A549 (cell line): ENCODE measurements around the gene TSBP1. TPM values are rescaled to one million over a fixed set of nuclear protein-coding genes. Genes with fewer than 3 reads are reported as not detected.

ENCODE experiments used
- ATAC-seq, 2 experiments: fragments of 200-7000 bp in 1 of 2; fragments of >200 bp in 1 of 2; cut with Nextera tagmentation in 1 of 2; cut with Tn5 transposase in 1 of 2; 3 replicates each; pipeline versions ENCODE4 v1.8.0 to v1.9.1; 2018 to 2020; ENCODE audit warnings: mild to moderate bottlenecking in 1 of 2, moderate library complexity in 1 of 2
- CTCF ChIA-PET: fragments of 300-600 bp; sonication (Branson Sonifier 250); formaldehyde crosslinking; extraction: SDS; loops from one replicate; lab custom pipeline; 2021; ENCODE audit warnings: antibody characterized with exemption, inconsistent platforms; lab: Yijun Ruan, JAX
- POLR2A ChIA-PET: fragments of 350-600 bp; formaldehyde crosslinking; extraction: SDS; loops from one replicate; lab custom pipeline; 2021; ENCODE audit warnings: antibody characterized with exemption, inconsistent platforms; lab: Yijun Ruan, JAX
- DNase-seq, 2 experiments: peaks; one replicate each; pipeline versions ENCODE4 v3.0.0 to v3.0.0-alpha.2; 2011 to 2016; ENCODE audit warnings: low read depth in 1 of 2, low spot score in 1 of 2
- FAIRE-seq: peaks from 2 replicates; lab custom pipeline; 2011; peaks lifted over from hg19 to GRCh38; lab: Jason Lieb, UNC
- H3K27ac ChIP-seq, 2 experiments: fragments of >200 bp; sonication (Bioruptor Twin); formaldehyde crosslinking; 3 replicates each; pipeline ENCODE4 v1.5.1; 2016 to 2017
- H3K4me1 ChIP-seq: fragments of >200 bp; sonication (Bioruptor Twin); formaldehyde crosslinking; 3 replicates; pipeline ENCODE4 v1.6.1; 2016
- H3K4me2 ChIP-seq: fragments of >200 bp; sonication (Bioruptor Twin); formaldehyde crosslinking; 3 replicates; pipeline ENCODE4 v1.6.1; 2016
- H3K4me3 ChIP-seq: fragments of >200 bp; sonication (Bioruptor Twin); formaldehyde crosslinking; 3 replicates; pipeline ENCODE4 v1.5.1; 2016
- H3K9me3 ChIP-seq: fragments of >200 bp; sonication (Bioruptor Twin); formaldehyde crosslinking; 3 replicates; pipeline ENCODE4 v1.6.1; 2016
- BCL3 ChIP-seq: fragments of >200 bp; sonication (Bioruptor Twin); formaldehyde crosslinking; IDR thresholded peaks from 3 replicates; pipeline ENCODE4 v1.6.1; 2016
- CBX2 ChIP-seq: fragments of 200-600 bp; sonication (generic); IDR thresholded peaks from 2 replicates; pipeline ENCODE4 v1.6.1; 2016; ENCODE audit warnings: low read depth, mild to moderate bottlenecking, borderline replicate concordance
- CEBPB ChIP-seq, 2 experiments: fragments of >200 bp in 1 of 2; sonication (Bioruptor Twin) in 1 of 2; formaldehyde crosslinking in 1 of 2; IDR thresholded peaks; 2 replicates each; pipeline ENCODE4 v1.6.1; 2012 to 2016
- CHD2 ChIP-seq: fragments of 150-350 bp; IDR thresholded peaks from 2 replicates; pipeline ENCODE4 v1.6.1; 2014; ENCODE audit warnings: low read length; ENCODE audit not compliant: partially characterized antibody
- CHD4 ChIP-seq: fragments of 200-600 bp; sonication (generic); IDR thresholded peaks from 2 replicates; pipeline ENCODE4 v1.6.1; 2016; ENCODE audit warnings: antibody characterized with exemption, mild to moderate bottlenecking, borderline replicate concordance
- E2F6 ChIP-seq: IDR thresholded peaks from 2 replicates; pipeline ENCODE4 v1.6.1; 2012; ENCODE audit warnings: low read depth, borderline replicate concordance
- FOSL2 ChIP-seq, 2 experiments: fragments of 450-650 bp in 1 of 2; fragments of >200 bp in 1 of 2; sonication (Bioruptor Twin) in 1 of 2; formaldehyde crosslinking; IDR thresholded peaks; 2 replicates each; pipeline versions ENCODE4 v1.5.0 to v1.6.1; 2016 to 2020; ENCODE audit warnings: mild to moderate bottlenecking in 1 of 2, moderate library complexity in 1 of 2
- KDM5A ChIP-seq: fragments of 200-600 bp; sonication (generic); IDR thresholded peaks from 2 replicates; pipeline ENCODE4 v1.6.1; 2016; ENCODE audit warnings: antibody characterized with exemption, mild to moderate bottlenecking
- MAZ ChIP-seq: fragments of 150-350 bp; IDR thresholded peaks from 2 replicates; pipeline ENCODE4 v1.6.1; 2014; ENCODE audit warnings: antibody characterized with exemption, low read depth, low read length, borderline replicate concordance
- NPAS2 ChIP-seq: fragments of 250-450 bp; sonication (Bioruptor Pico); IDR thresholded peaks from 2 replicates; pipeline ENCODE4 v1.8.0; 2022; ENCODE audit warnings: mild to moderate bottlenecking, moderate library complexity, borderline replicate concordance
- NR3C1 ChIP-seq: fragments of >200 bp; sonication (Bioruptor Twin); formaldehyde crosslinking; IDR thresholded peaks from 3 replicates; pipeline ENCODE4 v1.6.1; 2017
- PHF8 ChIP-seq: fragments of 200-600 bp; sonication (generic); IDR thresholded peaks from 2 replicates; pipeline ENCODE4 v1.6.1; 2016; ENCODE audit warnings: low read depth, mild to moderate bottlenecking, antibody characterized with exemption, moderate library complexity, borderline replicate concordance
- POLR2A ChIP-seq: IDR thresholded peaks from 2 replicates; pipeline ENCODE4 v1.6.1; 2012; ENCODE audit warnings: mild to moderate bottlenecking, low read length
- REST ChIP-seq: fragments of 200-600 bp; sonication (generic); IDR thresholded peaks from 2 replicates; pipeline ENCODE4 v1.6.1; 2016; ENCODE audit warnings: antibody characterized with exemption, mild to moderate bottlenecking, moderate library complexity
- USF2 ChIP-seq: fragments of 450-650 bp; IDR thresholded peaks from 2 replicates; pipeline ENCODE4 v1.6.1; 2014; ENCODE audit warnings: antibody characterized with exemption
- ZNF302 ChIP-seq: fragments of 250-450 bp; sonication (Bioruptor Pico); IDR thresholded peaks from 2 replicates; pipeline ENCODE4 v1.9.0; 2021; ENCODE audit warnings: inconsistent platforms, mild to moderate bottlenecking, moderate library complexity
- WGBS: methylation state at CpG from one replicate; pipeline ENCODE4 v1.1.6; 2017; ENCODE audit errors: missing lambda C conversion rate; 5-methylcytosine and 5-hydroxymethylcytosine counted together
- polyA plus RNA-seq, 4 experiments: library from polyadenylated mRNA; depleted of rRNA in 3 of 4; stranded (reverse); fragments of >200 nt; fragmentation: RNase III in 1 of 4; extraction: RNeasy Plus Mini Kit Qiagen cat#74134 plus additional on column Dnase treatment in 1 of 4; gene quantifications; 2 replicates in 3 of 4; 3 replicates in 1 of 4; pipeline ENCODE4 v1.2.3, GENCODE V29; 2011 to 2017
- TF ChIP-seq, protein P1 (sequence below): fragments of >200 bp; sonication (Bioruptor Twin); formaldehyde crosslinking; IDR thresholded peaks from 3 replicates; pipeline ENCODE4 v1.5.1; 2016

The TSBP1 gene
- polyA plus RNA-seq, 2 of the 4 experiments (the other 2 are of a cell fraction): not detected

DNA sequence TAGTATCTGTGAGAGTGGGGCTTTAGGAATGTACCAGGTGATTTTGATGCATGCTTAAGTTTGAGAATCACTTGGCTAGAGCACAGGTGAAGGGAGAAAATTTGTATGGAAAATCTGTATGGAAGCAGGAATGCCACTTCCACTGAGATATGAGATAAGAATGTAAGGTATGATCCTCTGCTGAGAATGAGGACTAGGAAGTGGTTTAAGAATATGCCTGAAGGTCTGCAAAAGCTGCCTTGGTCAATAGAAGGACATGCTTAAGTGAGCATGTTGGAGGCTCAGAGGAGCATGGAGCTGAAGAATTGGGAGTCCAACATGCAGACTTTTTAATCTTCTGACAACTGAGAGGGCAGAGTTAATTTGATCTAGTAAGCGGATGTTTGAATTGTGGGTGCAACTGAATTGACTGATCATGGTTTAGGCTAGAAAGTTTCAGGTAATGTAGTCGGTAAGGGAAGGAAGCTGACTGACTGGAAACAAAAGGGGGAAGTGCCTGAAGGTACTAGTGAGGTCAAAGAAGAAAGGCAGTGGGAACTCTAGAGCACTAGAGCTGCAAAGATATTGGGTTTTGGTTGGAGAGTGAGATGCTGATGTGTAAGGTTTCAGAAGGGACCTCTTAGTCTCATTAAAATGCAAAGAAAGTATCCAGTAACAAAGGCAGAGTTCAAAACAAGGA, 119.2 kb downstream of the TSBP1 start:
- FAIRE-seq (no peak), DNase-seq (no peak), ATAC-seq (no peak)
- 52% methylated on average over 1 of the region's 2 CpGs for WGBS
- no peak for TF ChIP-seq REST
- TF ChIP-seq NPAS2 (CRISPR knock-in tag): no peak
- no peak for TF ChIP-seq POLR2A
- TF ChIP-seq CBX2: no peak
- TF ChIP-seq CHD4: no peak
- no peak for TF ChIP-seq MAZ
- no peak for TF ChIP-seq E2F6
- TF ChIP-seq ZNF302 (CRISPR knock-in tag): no peak
- TF ChIP-seq, protein P1, sequence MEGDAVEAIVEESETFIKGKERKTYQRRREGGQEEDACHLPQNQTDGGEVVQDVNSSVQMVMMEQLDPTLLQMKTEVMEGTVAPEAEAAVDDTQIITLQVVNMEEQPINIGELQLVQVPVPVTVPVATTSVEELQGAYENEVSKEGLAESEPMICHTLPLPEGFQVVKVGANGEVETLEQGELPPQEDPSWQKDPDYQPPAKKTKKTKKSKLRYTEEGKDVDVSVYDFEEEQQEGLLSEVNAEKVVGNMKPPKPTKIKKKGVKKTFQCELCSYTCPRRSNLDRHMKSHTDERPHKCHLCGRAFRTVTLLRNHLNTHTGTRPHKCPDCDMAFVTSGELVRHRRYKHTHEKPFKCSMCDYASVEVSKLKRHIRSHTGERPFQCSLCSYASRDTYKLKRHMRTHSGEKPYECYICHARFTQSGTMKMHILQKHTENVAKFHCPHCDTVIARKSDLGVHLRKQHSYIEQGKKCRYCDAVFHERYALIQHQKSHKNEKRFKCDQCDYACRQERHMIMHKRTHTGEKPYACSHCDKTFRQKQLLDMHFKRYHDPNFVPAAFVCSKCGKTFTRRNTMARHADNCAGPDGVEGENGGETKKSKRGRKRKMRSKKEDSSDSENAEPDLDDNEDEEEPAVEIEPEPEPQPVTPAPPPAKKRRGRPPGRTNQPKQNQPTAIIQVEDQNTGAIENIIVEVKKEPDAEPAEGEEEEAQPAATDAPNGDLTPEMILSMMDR: no peak
- TF ChIP-seq PHF8: no peak
- no peak for TF ChIP-seq FOSL2 (IDR thresholded peaks at IDR 0.05)
- TF ChIP-seq FOSL2 (CRISPR knock-in tag; IDR thresholded peaks at IDR 0.05): no peak
- TF ChIP-seq CHD2: no peak
- H3K4me3 ChIP-seq: no peak overlapping the region
- H3K4me2 ChIP-seq: no peak overlapping the region
- POLR2A ChIA-PET: no interaction called here
- peaks cover 7% of the 10 kb centered on the region; the same call in 1 of the 3 replicates for H3K4me1 ChIP-seq
- no peaks in the 10 kb centered on the region for H3K9me3 ChIP-seq
- CTCF ChIA-PET: interaction anchor here (0.5 to 6.0 kb wide), 2 partner anchors 7 to 343 kb away, joined by 3 to 46 read pairs; no protein-coding TSS in a partner anchor
- no peak overlapping the region for H3K27ac ChIP-seq

- ATAC-seq (no peak), FAIRE-seq (no peak), DNase-seq (no peak)
- ChIA-PET CTCF (interaction anchor here (1.5 to 2.5 kb wide), 2 partner anchors 164 to 451 kb away, joined by 3 to 6 read pairs; no protein-coding TSS in a partner anchor), POLR2A (no interaction called here)
- Histone ChIP-seq H3K27ac (no peak overlapping the region), H3K9me3 (no peaks in the 10 kb centered on the region), H3K4me3 (no peak overlapping the region), H3K4me1 (no peaks in the 10 kb centered on the region), H3K4me2 (no peak overlapping the region)
- 23% methylated on average over 2 of the region's 2 CpGs for WGBS
- TF ChIP-seq KDM5A (no peak), CHD2 (no peak), USF2 (no peak), BCL3 (no peak), CEBPB (IDR thresholded peaks at IDR 0.05) (no peak), POLR2A (no peak), E2F6 (no peak), NR3C1 (no peak)
- TF ChIP-seq, protein P1: no peak
These were observed 122.4 kb downstream of the TSBP1 start for GRCh38 chr6:32249262-32249661.
